ENCODE results near the gene NAA50. TPM values are rescaled to one million over a fixed set of nuclear protein-coding genes. Genes with fewer than 3 reads are reported as not detected.

NAA50 gene
- polyA plus RNA-seq, 6 donors from 2014 or later = 65.5 to 103 (median 87.5) TPM

- H3K27ac Mint-ChIP-seq = peak overlapping the region in 5 of 6 donors; percentile 75 to 89 (median 83)
- DNase-seq = peak; percentile 40
- H3K4me1 Mint-ChIP-seq = peaks cover 17 to 26% (median 20%) of the 10 kb centered on the region in 3 donors
- peaks cover 0 to 7% (median 4%) of the 10 kb centered on the region in 7 donors for H3K9me3 Mint-ChIP-seq
- H3K36me3 Mint-ChIP-seq = peaks cover 7 to 10% of the 10 kb centered on the region in 2 donors
- peak; percentile 92 for ATAC-seq (ENCODE audit: low read depth in 2 of 2)
- no peaks in the 10 kb centered on the region for H3K27me3 Mint-ChIP-seq
- H3K4me3 Mint-ChIP-seq = peak overlapping the region in 3 of 8 donors; percentile 1 to 61 (median 5)
These were observed 8.6 kb upstream of the NAA50 start for GRCh38 chr3:113754494-113755159.

GRCh38 chr3:113753376-113753985 is 7.4 kb upstream of the NAA50 start:
- no peak overlapping the region for H3K4me3 Mint-ChIP-seq
- peaks cover 25 to 35% (median 28%) of the 10 kb centered on the region in 3 donors for H3K4me1 Mint-ChIP-seq
- no peaks in the 10 kb centered on the region for H3K27me3 Mint-ChIP-seq
- DNase-seq (no peak), ATAC-seq (ENCODE audit: low read depth in 2 of 2) (no peak)
- peaks cover 3 to 5% of the 10 kb centered on the region in 2 donors for H3K36me3 Mint-ChIP-seq
- H3K9me3 Mint-ChIP-seq = peaks cover 0 to 5% (median 3%) of the 10 kb centered on the region in 7 donors
- H3K27ac Mint-ChIP-seq = peak overlapping the region in 4 of 6 donors; percentile 38 to 89 (median 64)

- Mint-ChIP-seq H3K4me1 (peaks cover 41 to 49% (median 42%) of the 10 kb centered on the region in 3 donors), H3K4me3 (no peak overlapping the region), H3K27me3 (no peaks in the 10 kb centered on the region), H3K27ac (no peak overlapping the region), H3K36me3 (peaks cover 0 to 7% of the 10 kb centered on the region in 2 donors), H3K9me3 (peaks cover 0 to 2% (median 0%) of the 10 kb centered on the region in 7 donors)
- no peak for DNase-seq
- no peak for ATAC-seq (ENCODE audit: low read depth in 2 of 2)
These were observed 5.1 kb upstream of the NAA50 start for GRCh38 chr3:113751141-113751540.

- peak; percentile 18 for DNase-seq
- peaks cover 37 to 55% (median 54%) of the 10 kb centered on the region in 3 donors for H3K4me1 Mint-ChIP-seq
- no peaks in the 10 kb centered on the region for H3K27me3 Mint-ChIP-seq
- peak overlapping the region; percentile 88 to 100 (median 98) for H3K4me3 Mint-ChIP-seq
- H3K9me3 Mint-ChIP-seq = no peaks in the 10 kb centered on the region
- ATAC-seq (ENCODE audit: low read depth in 2 of 2) = no peak
- H3K36me3 Mint-ChIP-seq = peaks cover 0 to 7% of the 10 kb centered on the region in 2 donors
- peak overlapping the region; percentile 100 for H3K27ac Mint-ChIP-seq
These were observed 1.4 kb upstream of the NAA50 start for GRCh38 chr3:113747283-113748046.

GRCh38 chr3:113746548-113747282 is 666 bp upstream of the NAA50 start, which contains the start of gene ATP6V1A:
ATP6V1A (plus strand) TSS chr3:113747035; CDS start chr3:113778754, 31,719 bp downstream.
- H3K27ac Mint-ChIP-seq = peak within 1 kb of the TSS; percentile 100
- peaks cover 0 to 7% of the 10 kb centered on the region in 2 donors for H3K36me3 Mint-ChIP-seq
- ATAC-seq (ENCODE audit: low read depth in 2 of 2) = peak; percentile 53 to 55
- no peaks in the 10 kb centered on the region for H3K27me3 Mint-ChIP-seq
- DNase-seq = peak; percentile 87
- no peaks in the 10 kb centered on the region for H3K9me3 Mint-ChIP-seq
- H3K4me3 Mint-ChIP-seq = peak within 1 kb of the TSS; percentile 88 to 100 (median 98)
- H3K4me1 Mint-ChIP-seq = peaks cover 37 to 58% (median 58%) of the 10 kb centered on the region in 3 donors

GRCh38 chr3:113744941-113745755 is 901 bp downstream of the NAA50 start:
- Mint-ChIP-seq H3K9me3 (no peaks in the 10 kb centered on the region), H3K4me3 (peak overlapping the region; percentile 88 to 100 (median 98)), H3K36me3 (peaks cover 0 to 7% of the 10 kb centered on the region in 2 donors), H3K27me3 (no peaks in the 10 kb centered on the region), H3K4me1 (peaks cover 43 to 67% (median 64%) of the 10 kb centered on the region in 3 donors), H3K27ac (peak overlapping the region; percentile 100)
- DNase-seq (peak; percentile 80), ATAC-seq (ENCODE audit: low read depth in 2 of 2) (peak; percentile 63 to 66)

- peaks cover 41 to 53% (median 51%) of the 10 kb centered on the region in 3 donors for H3K4me1 Mint-ChIP-seq
- no peak for DNase-seq
These were observed 2.9 kb downstream of the NAA50 start for GRCh38 chr3:113743006-113743630.

GRCh38 chr3:113741620-113742019 is 4.4 kb downstream of the NAA50 start:
- H3K9me3 Mint-ChIP-seq = no peaks in the 10 kb centered on the region
- no peak for DNase-seq
- H3K27me3 Mint-ChIP-seq = no peaks in the 10 kb centered on the region
- ATAC-seq (ENCODE audit: low read depth in 2 of 2) = no peak
- peaks cover 0 to under 1% of the 10 kb centered on the region in 2 donors for H3K36me3 Mint-ChIP-seq
- peak overlapping the region in 2 of 6 donors; percentile 36 to 39 for H3K27ac Mint-ChIP-seq
- no peak overlapping the region for H3K4me3 Mint-ChIP-seq
- peaks cover 35 to 53% (median 47%) of the 10 kb centered on the region in 3 donors for H3K4me1 Mint-ChIP-seq

More at GRCh38 chr3:113743006-113743630, 2.9 kb downstream of the NAA50 start:
- H3K36me3 Mint-ChIP-seq = peaks cover 0 to 7% of the 10 kb centered on the region in 2 donors
- no peaks in the 10 kb centered on the region for H3K27me3 Mint-ChIP-seq
- no peak for ATAC-seq (ENCODE audit: low read depth in 2 of 2)
- peak overlapping the region in 4 of 8 donors; percentile 74 to 100 (median 94) for H3K4me3 Mint-ChIP-seq
- no peaks in the 10 kb centered on the region for H3K9me3 Mint-ChIP-seq
- H3K27ac Mint-ChIP-seq = peak overlapping the region in 2 of 6 donors; percentile 15 to 100

- H3K4me1 Mint-ChIP-seq = peaks cover 35 to 54% (median 47%) of the 10 kb centered on the region in 3 donors
- no peaks in the 10 kb centered on the region for H3K27me3 Mint-ChIP-seq
- H3K27ac Mint-ChIP-seq = peak overlapping the region in 3 of 6 donors; percentile 14 to 39 (median 36)
- ATAC-seq (ENCODE audit: low read depth in 2 of 2) (no peak), DNase-seq (no peak)
- H3K4me3 Mint-ChIP-seq = no peak overlapping the region
- H3K9me3 Mint-ChIP-seq = no peaks in the 10 kb centered on the region
- H3K36me3 Mint-ChIP-seq = no peaks in the 10 kb centered on the region
These were observed 5.0 kb downstream of the NAA50 start for GRCh38 chr3:113741086-113741485.

- Mint-ChIP-seq H3K4me1 (peaks cover 26 to 37% (median 33%) of the 10 kb centered on the region in 3 donors), H3K4me3 (no peak overlapping the region), H3K27me3 (no peaks in the 10 kb centered on the region)
These were observed 9.4 kb downstream of the NAA50 start for GRCh38 chr3:113736548-113737089.

GRCh38 chr3:113731694-113732093 is 14.4 kb downstream of the NAA50 start:
- ATAC-seq (ENCODE audit: low read depth in 2 of 2) = no peak
- H3K36me3 Mint-ChIP-seq = peaks cover 6% of the 10 kb centered on the region in 2 donors
- no peaks in the 10 kb centered on the region for H3K27me3 Mint-ChIP-seq
- H3K27ac Mint-ChIP-seq = peak overlapping the region in 2 of 6 donors; percentile 33 to 64
- no peak for DNase-seq
- H3K4me1 Mint-ChIP-seq = peaks cover 18 to 28% (median 24%) of the 10 kb centered on the region in 3 donors
- H3K4me3 Mint-ChIP-seq = no peak overlapping the region
- no peaks in the 10 kb centered on the region for H3K9me3 Mint-ChIP-seq

More at GRCh38 chr3:113736548-113737089, 9.4 kb downstream of the NAA50 start:
- H3K9me3 Mint-ChIP-seq = no peaks in the 10 kb centered on the region
- H3K36me3 Mint-ChIP-seq = no peaks in the 10 kb centered on the region
- DNase-seq (peak; percentile 60), ATAC-seq (ENCODE audit: low read depth in 2 of 2) (peak; percentile 79 to 80)
- H3K27ac Mint-ChIP-seq = peak overlapping the region in 4 of 6 donors; percentile 75 to 94 (median 82)

Measured in naive B cell (primary cell).